ENCODE data around the gene OTOA.
"Not testable (repeated sequence)": the region's sequence is repeated elsewhere in the genome, so short reads cannot be mapped to it uniquely, and the experiment has no call there.

OTOA gene

GRCh38 chr16:21683184-21683583, 19.4 kb downstream of the OTOA start:
- no peak for DNase-seq

GRCh38 chr16:21684199-21684598, 20.4 kb downstream of the OTOA start:
- DNase-seq, result no peak

GRCh38 chr16:21685034-21685455, 21.3 kb downstream of the OTOA start:
- no peak for DNase-seq

GRCh38 chr16:21689107-21689506, 25.3 kb downstream of the OTOA start:
- no peak for DNase-seq

- not testable (repeated sequence) for DNase-seq
Observed at GRCh38 chr16:21690967-21691366, 27.2 kb downstream of the OTOA start.

DNA sequence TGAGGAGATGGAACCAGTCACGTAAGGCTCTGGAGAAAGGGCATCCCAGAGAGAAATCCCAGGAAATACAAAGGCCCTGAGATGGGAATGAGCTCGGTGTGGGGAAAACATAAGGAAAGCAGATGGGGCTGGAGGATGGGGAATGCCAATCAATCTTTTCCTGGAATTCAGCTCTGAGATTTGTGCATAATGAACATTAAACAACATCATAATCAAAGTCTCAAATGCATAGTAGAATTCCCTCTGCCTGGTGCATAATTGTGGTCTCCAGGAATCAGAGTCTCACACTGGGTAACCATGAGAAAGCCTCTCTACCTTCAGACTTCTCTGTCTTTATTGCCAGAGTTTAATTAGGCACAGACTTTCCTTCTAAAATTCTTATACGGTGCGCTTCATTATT, 30.8 kb downstream of the OTOA start:
- DNase-seq, result no peak

GRCh38 chr16:21697032-21697431, 33.3 kb downstream of the OTOA start:
- no peak for DNase-seq

- DNase-seq, result no peak
Observed at GRCh38 chr16:21698169-21699032, 34.6 kb downstream of the OTOA start.

GRCh38 chr16:21701271-21701670, 37.5 kb downstream of the OTOA start:
- no peak for DNase-seq

GRCh38 chr16:21702276-21702675, 38.5 kb downstream of the OTOA start:
- DNase-seq, result no peak

- DNase-seq, result no peak
Observed at GRCh38 chr16:21703156-21703555, 39.4 kb downstream of the OTOA start.

DNA sequence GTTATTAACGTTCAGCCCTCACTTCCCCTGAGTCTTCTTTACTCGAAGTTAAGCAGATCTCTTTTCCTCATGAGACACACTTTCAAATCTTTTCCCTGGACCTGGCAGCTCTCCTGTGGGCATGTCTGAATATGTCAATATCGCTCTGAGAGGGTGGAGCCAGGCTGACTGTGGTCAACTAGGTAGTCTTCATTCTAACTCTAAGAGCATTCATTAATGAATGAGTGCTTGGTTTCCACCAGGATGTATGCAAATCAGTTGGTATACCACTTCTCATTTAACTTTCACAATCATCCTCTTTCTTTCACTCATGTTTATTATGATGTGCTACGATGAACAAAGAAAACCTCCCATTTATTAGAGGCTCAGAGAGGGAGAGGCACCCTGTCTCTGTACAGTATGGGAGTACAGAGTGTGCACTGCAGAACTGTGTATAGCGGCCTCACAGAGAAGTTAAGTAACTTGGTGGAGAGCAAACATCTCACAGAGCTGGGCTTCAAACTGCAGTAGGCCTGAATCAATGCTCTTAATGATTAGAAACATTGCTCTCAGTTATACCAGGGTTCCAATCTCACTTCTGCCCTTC, 39.9 kb downstream of the OTOA start:
- DNase-seq, result no peak

DNA sequence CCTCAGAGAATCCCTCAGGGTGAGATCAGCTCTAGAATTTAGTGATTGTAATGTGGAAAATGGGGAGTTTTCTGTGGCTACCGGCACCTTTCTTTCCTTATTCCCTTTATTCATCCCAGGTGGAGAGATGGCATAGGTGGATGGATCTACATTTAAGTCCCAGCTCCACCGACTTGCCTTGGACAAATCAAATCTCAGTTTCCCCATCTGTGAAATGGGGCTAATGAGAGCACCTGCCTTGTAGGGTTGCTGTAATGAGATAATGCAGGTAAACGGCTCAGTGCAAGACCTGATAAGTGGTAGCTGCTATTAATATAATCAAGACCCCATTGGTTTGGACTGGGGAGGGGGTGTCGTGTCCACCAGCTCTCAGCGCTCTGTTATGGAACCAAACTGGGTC, 40.5 kb downstream of the OTOA start:
- no peak for DNase-seq

DNA sequence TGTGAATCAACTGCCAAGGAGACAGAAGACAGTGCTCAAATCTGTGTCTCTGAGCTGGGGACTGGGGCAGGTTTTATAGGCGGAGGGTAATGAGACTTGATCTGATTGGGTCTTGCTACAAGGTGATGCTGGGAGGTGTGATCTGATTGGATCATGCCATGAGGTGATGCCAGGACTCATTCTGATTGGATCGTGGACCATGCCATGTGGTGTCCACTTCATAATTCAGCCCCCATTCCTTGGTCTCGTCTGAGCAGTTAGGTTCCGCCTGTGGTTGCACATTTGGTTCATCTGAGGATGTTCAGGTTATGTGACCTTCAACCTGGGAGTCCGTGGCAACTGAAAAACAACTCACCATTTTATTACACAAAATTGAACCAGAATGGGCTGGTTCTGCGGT, 41.0 kb downstream of the OTOA start:
- DNase-seq, result no peak

DNA sequence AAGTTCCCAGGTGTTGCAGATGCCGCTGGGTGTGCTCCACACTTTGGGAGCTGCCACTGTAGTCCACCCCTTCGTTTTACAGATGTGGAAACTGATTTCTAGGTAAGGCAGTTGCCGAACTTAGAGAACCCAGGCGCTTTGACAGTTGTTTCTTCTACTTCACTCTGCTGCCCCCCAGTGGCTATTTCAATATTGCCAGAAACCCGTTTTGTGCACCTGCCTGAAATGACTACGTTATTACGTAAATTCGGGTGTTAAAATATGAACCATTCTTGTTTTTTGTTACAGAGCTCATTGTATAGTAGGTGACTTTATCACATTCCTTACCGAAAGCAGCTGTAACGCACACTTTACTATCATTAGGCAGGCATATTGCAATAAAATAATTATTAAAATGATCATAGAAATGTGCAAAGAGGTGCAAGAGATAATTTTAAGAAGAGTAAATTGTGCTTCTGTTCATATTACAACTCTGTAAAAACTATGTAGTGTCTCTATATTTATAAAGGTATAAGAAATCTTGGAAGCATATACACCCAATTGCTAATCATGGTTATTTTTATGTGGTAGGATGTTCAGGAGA, 44.9 kb downstream of the OTOA start:
- DNase-seq, result peak; percentile 84

- DNase-seq, result no peak
Observed at GRCh38 chr16:21710938-21711337, 47.2 kb downstream of the OTOA start.

GRCh38 chr16:21713549-21714368, 50.0 kb downstream of the OTOA start:
- DNase-seq, result no peak

DNA sequence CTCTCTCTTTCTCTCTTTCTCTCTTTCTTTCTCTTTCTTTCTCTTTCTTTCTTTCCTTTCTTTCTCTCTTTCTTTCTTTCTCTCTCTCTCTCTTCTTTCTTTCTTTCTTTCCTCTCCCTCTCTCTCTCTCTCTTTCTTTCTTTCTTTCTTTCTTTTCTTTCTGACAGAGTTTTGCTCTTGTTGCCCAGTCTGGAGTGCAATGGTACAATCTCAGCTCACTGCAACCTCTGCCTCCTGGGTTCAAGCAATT, 50.5 kb downstream of the OTOA start:
- DNase-seq, result not testable (repeated sequence)

DNA sequence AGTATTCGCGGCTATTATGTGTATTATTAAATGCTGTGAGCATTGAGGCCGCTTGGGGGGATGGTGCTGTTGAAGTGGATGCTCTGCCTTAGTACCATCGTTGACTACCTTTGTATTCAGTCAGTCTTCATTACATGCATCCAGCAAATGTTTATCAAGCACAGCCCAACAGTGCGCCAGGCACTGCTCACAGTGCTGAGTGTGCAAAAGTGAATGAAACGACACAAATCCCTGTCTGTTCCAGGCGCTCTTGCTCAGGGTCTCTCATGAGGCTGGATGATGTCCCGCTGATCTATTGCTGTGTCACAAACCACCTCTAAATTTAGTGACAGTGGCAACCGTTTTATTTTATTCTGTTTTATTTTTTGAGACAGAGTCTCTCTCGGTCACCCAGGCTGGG, 53.8 kb downstream of the OTOA start:
- no peak for DNase-seq

DNA sequence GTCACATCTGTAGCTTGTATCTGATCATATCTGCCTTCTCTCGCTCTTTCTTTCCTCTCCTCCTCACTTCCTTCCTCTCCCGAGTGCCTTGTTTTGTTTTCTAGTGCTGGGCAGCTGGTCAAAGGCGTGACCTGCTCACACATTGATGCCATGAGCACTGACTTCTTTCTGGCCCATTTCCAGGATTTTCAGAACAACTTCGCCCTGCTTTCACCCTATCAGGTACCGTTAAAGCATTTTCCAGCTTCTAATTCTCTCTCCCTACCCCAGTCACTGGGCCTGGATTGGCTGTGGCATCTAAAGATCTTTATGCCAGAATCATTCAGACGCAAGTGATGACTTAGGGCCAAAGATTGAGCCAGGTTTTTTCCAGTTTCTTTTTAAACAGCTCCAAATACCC, 55.5 kb downstream of the OTOA start:
- no peak for DNase-seq

- DNase-seq, result no peak
Observed at GRCh38 chr16:21720533-21720932, 56.8 kb downstream of the OTOA start.

- no peak for DNase-seq
Observed at GRCh38 chr16:21722771-21723455, 59.1 kb downstream of the OTOA start.

GRCh38 chr16:21723532-21723931, 59.8 kb downstream of the OTOA start:
- no peak for DNase-seq

All from NCI-H510A treated with DMSO at 0.1 percent for 48 hours (cell line).